Measurements from ENCODE around the gene MGAT5B.

GRCh38 chr17:76917829-76918228, 49.6 kb downstream of the MGAT5B start:
- TF ChIP-seq EZH2 (IDR thresholded peaks at IDR 0.05; ENCODE audit: borderline replicate concordance, control insufficient read depth, low read depth, low read length) (no peak), CTCF (IDR thresholded peaks at IDR 0.05 in 2 of 3, conservative IDR thresholded peaks at IDR 0.05 in 1 of 3; ENCODE audit: control insufficient read depth in 2 of 3, extremely low read depth in 1 of 3, insufficient read depth in 1 of 3, low read depth in 3 of 3, low read length in 3 of 3) (no peak), SREBF2 (IDR thresholded peaks at IDR 0.05; ENCODE audit: low read length) (no peak), POLR2A (IDR thresholded peaks at IDR 0.05; ENCODE audit: low read depth, low read length) (no peak), RCOR1 (conservative IDR thresholded peaks at IDR 0.05; ENCODE audit: low read depth, low read length) (no peak), TAF1 (IDR thresholded peaks at IDR 0.05; ENCODE audit: borderline replicate concordance, low read depth, low read length) (no peak), RAD51 (IDR thresholded peaks at IDR 0.05) (no peak), RAD21 (IDR thresholded peaks at IDR 0.05; ENCODE audit: insufficient read depth, low read depth, low read length) (no peak), ZBTB40 (IDR thresholded peaks at IDR 0.05; ENCODE audit: borderline replicate concordance) (no peak), POLR2AphosphoS5 (IDR thresholded peaks at IDR 0.05; ENCODE audit: low read length) (no peak), NR2C2 (IDR thresholded peaks at IDR 0.05; ENCODE audit: borderline replicate concordance, control insufficient read depth, insufficient read length, low read depth) (no peak), MXI1 (IDR thresholded peaks at IDR 0.05; ENCODE audit: low read depth, low read length) (no peak), MTA2 (IDR thresholded peaks at IDR 0.05; ENCODE audit: low read depth) (no peak)
